ENCODE data around the gene ICE2. TPM values are rescaled to one million over a fixed set of nuclear protein-coding genes. Genes with fewer than 3 reads are reported as not detected.

Gene ICE2
- total and polyA plus RNA-seq, 2 of the 4 experiments (the other 2 are of a cell fraction), result 14.7 to 21.1 TPM

DNA sequence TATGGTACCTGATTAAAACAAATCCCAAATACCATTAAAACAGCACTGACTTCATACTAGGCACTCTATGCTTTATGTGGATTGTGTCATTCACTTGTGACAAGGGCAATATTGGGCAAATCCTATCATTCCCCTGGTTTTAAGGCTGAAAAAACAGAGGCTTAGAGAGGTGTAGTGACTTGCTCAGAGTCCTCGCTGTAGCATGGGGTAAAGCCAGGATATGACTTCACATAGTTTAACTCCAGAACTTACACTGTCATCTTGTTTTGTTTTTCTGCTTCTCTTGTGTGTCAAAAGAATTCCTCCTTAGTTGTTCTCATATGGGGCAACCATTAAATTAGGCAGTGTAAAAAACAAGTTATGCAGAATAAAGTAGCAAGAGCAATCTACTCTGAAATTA lies 40.3 kb upstream of the ICE2 start:
- no peak overlapping the region for H3K4me2 ChIP-seq (ENCODE audit: low read depth, low read length)
- in situ Hi-C loops (cut with MboI; ENCODE audit: low sequenced_read_pairs), result loop anchor here (25.0 kb wide), 1 partner anchor 1318 kb away; no protein-coding TSS in a partner anchor
- no peaks in the 10 kb centered on the region; the same call in 1 of the 2 replicates for H4K20me1 ChIP-seq (ENCODE audit: insufficient read depth, low read length)
- H3K9ac ChIP-seq (ENCODE audit: low read depth, low read length), result no peak overlapping the region
- H4K91ac ChIP-seq (ENCODE audit: insufficient read depth, low read depth, low read length), result no peak overlapping the region
- peaks cover 8 to 12% of the 10 kb centered on the region in 2 experiments; a peak in 2 of 4 replicates for H3K79me1 ChIP-seq (ENCODE audit: low read depth in 1 of 2, low read length in 2 of 2)
- intact Hi-C loops (cut with micrococcal nuclease), result no loop called here
- H3K56ac ChIP-seq (ENCODE audit: extremely low read depth, insufficient read depth, low read length), result no peak overlapping the region
- no CpG with 5 or more reads among the region's 1 CpG for WGBS, 2 experiments (ENCODE audit: extremely low coverage in 2 of 2, insufficient read length in 1 of 2)
- H3K23ac ChIP-seq (ENCODE audit: low read depth, low read length), result no peak overlapping the region
- BruUV-seq (replicated peaks), result no TSS peak
- peaks cover 4% of the 10 kb centered on the region; the same call in 1 of the 2 replicates for H3K36me3 ChIP-seq (ENCODE audit: control insufficient read depth, insufficient read depth, low read length)
- TF ChIP-seq FOS (IDR thresholded peaks at IDR 0.05; ENCODE audit: low read depth, low read length) (no peak), MAFK (IDR thresholded peaks at IDR 0.05; ENCODE audit: low read depth, low read length) (no peak), MXI1 (IDR thresholded peaks at IDR 0.05; ENCODE audit: borderline replicate concordance, low read depth, low read length) (no peak), RCOR1 (IDR thresholded peaks at IDR 0.05; ENCODE audit: insufficient replicate concordance, low read length) (no peak), BHLHE40 (IDR thresholded peaks at IDR 0.05; ENCODE audit: low read depth, low read length) (no peak), RAD21 (IDR thresholded peaks at IDR 0.05; ENCODE audit: low read length) (no peak)
- H4K5ac ChIP-seq (ENCODE audit: low read depth, low read length), result no peak overlapping the region
- DNase-seq (peak; percentile 31), ATAC-seq (ENCODE audit: low read depth) (peak; percentile 21; the same call in 1 of the 2 replicates)
- no peak overlapping the region for H2BK5ac ChIP-seq (ENCODE audit: low read depth, low read length, poor library complexity, severe bottlenecking)
- no peak overlapping the region for H4K8ac ChIP-seq (ENCODE audit: low read depth in 2 of 2, low read length in 2 of 2)
- POLR2A ChIA-PET (ENCODE audit: unreplicated experiment), result no interaction called here
- dilution Hi-C loops (cut with HindIII; ENCODE audit: low sequenced_read_pairs, unreplicated experiment), result no loop called here
- H2BK20ac ChIP-seq (ENCODE audit: low read depth, low read length), result no peak overlapping the region
- no peak overlapping the region for H3K4ac ChIP-seq (ENCODE audit: low read depth, low read length)
- H3K18ac ChIP-seq (ENCODE audit: low read depth, low read length), result no peak overlapping the region
- H3K14ac ChIP-seq (replicated peaks; ENCODE audit: low read depth, low read length), result no peak overlapping the region
- no peaks in the 10 kb centered on the region for H3K27me3 ChIP-seq (ENCODE audit: control insufficient read depth, insufficient read depth, low read length)
- H3K4me3 ChIP-seq (ENCODE audit: insufficient read depth, low read depth, low read length), result no peak overlapping the region
- no peak overlapping the region for H2AFZ ChIP-seq (replicated peaks; ENCODE audit: low read length, poor library complexity)
- peaks cover 4% of the 10 kb centered on the region for H3K9me1 ChIP-seq (ENCODE audit: insufficient read depth, low read length)
- no peak overlapping the region for H2BK15ac ChIP-seq (ENCODE audit: low read depth, low read length)
- H2BK120ac ChIP-seq (ENCODE audit: low read depth, low read length), result no peak overlapping the region
- H2AK5ac ChIP-seq (ENCODE audit: low read depth, low read length), result no peak overlapping the region
- H2AK9ac ChIP-seq (replicated peaks; ENCODE audit: low read depth, low read length, poor library complexity), result no peak overlapping the region
- no peaks in the 10 kb centered on the region for H3K9me3 ChIP-seq (ENCODE audit: control insufficient read depth, insufficient read depth, low read length)
- peaks cover 10% of the 10 kb centered on the region; the same call in 1 of the 2 replicates for H3K4me1 ChIP-seq (ENCODE audit: control insufficient read depth, insufficient read depth, low read length)
- CTCF ChIA-PET, result interaction anchor here (0.8 to 2.4 kb wide), 3 partner anchors 11 to 32 kb away, joined by 3 to 8 read pairs (median 3); no protein-coding TSS in a partner anchor
- no peak overlapping the region for H3K27ac ChIP-seq (ENCODE audit: insufficient read depth, low read length)

Data from IMR-90 (cell line).